K562 (cell line): ENCODE measurements around the gene POU2F3. TPM values are rescaled to one million over a fixed set of nuclear protein-coding genes. Genes with fewer than 3 reads are reported as not detected.
A peak's percentile ranks its signal among the peaks of the same experiment; 100 is the strongest.

Experiments used
- ATAC-seq: fragments of 200-7000 bp; cut with Tn5 transposase; 3 replicates; pipeline ENCODE4 v1.9.1; 2020; ENCODE audit warnings: moderate library complexity
- BruUV-seq: library from RNA; stranded (reverse); fragments of 400-500 nt; replicated peaks from 2 replicates; lab custom pipeline; 2021; lab: Mats Ljungman, UMichigan
- CTCF ChIA-PET: fragments of 300-600 bp; formaldehyde crosslinking; extraction: SDS; loops from one replicate; lab custom pipeline; 2021; ENCODE audit warnings: low intra/inter-chr PET ratio; lab: Yijun Ruan, JAX
- POLR2A ChIA-PET: fragments of 300-600, 350-650 bp; sonication (Branson Sonifier 250); formaldehyde crosslinking; extraction: SDS; loops from one replicate; lab custom pipeline; 2021; ENCODE audit warnings: antibody characterized with exemption, inconsistent platforms; lab: Yijun Ruan, JAX
- DNase-seq, 4 experiments: peaks; one replicate each; pipeline versions ENCODE4 v3.0.0 to v3.0.0-alpha.2; 2011 to 2018; ENCODE audit warnings: low spot score in 3 of 4, mixed read lengths in 3 of 4; ENCODE audit errors: extremely low read depth in 1 of 4
- FAIRE-seq: peaks from 2 replicates; lab custom pipeline; 2011; peaks lifted over from hg19 to GRCh38; lab: Jason Lieb, UNC
- H2AFZ ChIP-seq: 2 replicates; pipeline ENCODE4 v1.6.0; 2011; ENCODE audit warnings: low read depth, low read length, control low read depth, inconsistent platforms
- H3K27ac ChIP-seq: fragments of 200-600 bp; 3 replicates; pipeline ENCODE4 v1.8.0; 2011; ENCODE audit warnings: low read depth, mild to moderate bottlenecking, control low read depth, inconsistent platforms, low read length, moderate library complexity, mixed read lengths; ENCODE audit errors: extremely low read depth
- H3K27me3 ChIP-seq, 2 experiments: fragments of 300-600 bp in 1 of 2; 2 replicates in 1 of 2; 3 replicates in 1 of 2; pipeline versions ENCODE4 v1.6.0 to v1.8.0; 2011; ENCODE audit warnings: inconsistent platforms in 2 of 2, low read length in 2 of 2, mild to moderate bottlenecking in 1 of 2, mixed read lengths in 1 of 2, moderate library complexity in 1 of 2; ENCODE audit not compliant: control insufficient read depth in 2 of 2, insufficient read depth in 2 of 2
- H3K36me3 ChIP-seq: fragments of 300-600 bp; 3 replicates; pipeline ENCODE4 v1.8.0; 2011; ENCODE audit warnings: mild to moderate bottlenecking, low read length, inconsistent platforms; ENCODE audit not compliant: control insufficient read depth, insufficient read depth
- H3K4me1 ChIP-seq, 2 experiments: fragments of 200-600 bp in 1 of 2; replicated peaks in 1 of 2; 2 replicates in 1 of 2; 3 replicates in 1 of 2; pipeline versions ENCODE4 v1.5.1 to v1.8.0; 2011; ENCODE audit warnings: inconsistent platforms in 2 of 2, low read length in 2 of 2, mild to moderate bottlenecking in 1 of 2, mixed read lengths in 1 of 2, moderate library complexity in 1 of 2; ENCODE audit not compliant: control insufficient read depth in 2 of 2, insufficient read depth in 2 of 2
- H3K4me2 ChIP-seq: 2 replicates; pipeline ENCODE4 v1.6.1; 2011; ENCODE audit warnings: low read length, control low read depth, inconsistent platforms, mixed read lengths; ENCODE audit not compliant: insufficient read depth
- H3K4me3 ChIP-seq: fragments of 200-600 bp; sonication (generic), shearing (Covaris generic); 2 replicates; pipeline ENCODE4 v1.5.1; 2016; ENCODE audit warnings: control low read depth, inconsistent platforms
- H3K79me2 ChIP-seq: fragments of 200-600 bp; 3 replicates; pipeline ENCODE4 v1.8.0; 2011; ENCODE audit warnings: low read length, inconsistent platforms; ENCODE audit not compliant: control insufficient read depth, insufficient read depth
- H3K9ac ChIP-seq, 2 experiments: 2 replicates each; pipeline versions ENCODE4 v1.6.0 to v1.6.1; 2011; ENCODE audit warnings: low read depth in 2 of 2, low read length in 2 of 2, control low read depth in 1 of 2, inconsistent platforms in 1 of 2, mild to moderate bottlenecking in 1 of 2, mixed read lengths in 1 of 2; ENCODE audit not compliant: insufficient read depth in 1 of 2
- H3K9me1 ChIP-seq: one replicate; pipeline ENCODE4 v1.6.0; 2011; ENCODE audit warnings: inconsistent platforms, mild to moderate bottlenecking, low read length, moderate library complexity; ENCODE audit not compliant: control insufficient read depth, insufficient read depth
- H3K9me3 ChIP-seq: replicated peaks from 2 replicates; pipeline ENCODE4 v1.5.1; 2011; ENCODE audit warnings: low read depth, low read length, inconsistent platforms; ENCODE audit not compliant: control insufficient read depth, insufficient read depth
- H4K20me1 ChIP-seq: replicated peaks from 2 replicates; pipeline ENCODE4 v1.6.1; 2011; ENCODE audit warnings: low read length, inconsistent platforms, mixed read lengths; ENCODE audit not compliant: control insufficient read depth, insufficient read depth
- ARID1B ChIP-seq: fragments of 450-650 bp; IDR thresholded peaks from 2 replicates; pipeline ENCODE4 v1.6.1; 2016; ENCODE audit warnings: antibody characterized with exemption, mild to moderate bottlenecking, inconsistent platforms
- BACH1 ChIP-seq: fragments of 200-800 bp; sonication (Bioruptor generic); IDR thresholded peaks from 2 replicates; pipeline ENCODE4 v1.6.1; 2016; ENCODE audit warnings: missing genetic modification characterization, missing compliant biosample characterization
- BRCA1 ChIP-seq, 2 experiments: fragments of 450-650 bp in 1 of 2; sonication (generic) in 1 of 2; formaldehyde crosslinking in 1 of 2; IDR thresholded peaks; 2 replicates each; pipeline versions ENCODE4 v1.5.0 to v1.6.1; 2017 to 2020; ENCODE audit warnings: mild to moderate bottlenecking in 1 of 2, missing genetic modification reagents in 1 of 2
- C11orf30 ChIP-seq: fragments of 450-650 bp; IDR thresholded peaks from 2 replicates; pipeline ENCODE4 v1.6.1; 2016; ENCODE audit warnings: low read depth, mild to moderate bottlenecking
- FOSL1 ChIP-seq: fragments of 200-800 bp; sonication (Bioruptor generic); conservative IDR thresholded peaks from 2 replicates; pipeline ENCODE4 v1.6.1; 2016; ENCODE audit warnings: missing genetic modification characterization, missing compliant biosample characterization
- JUND ChIP-seq, 2 experiments: IDR thresholded peaks; 2 replicates in 1 of 2; 3 replicates in 1 of 2; pipeline ENCODE4 v1.6.1; 2011; ENCODE audit warnings: borderline replicate concordance in 2 of 2, low read depth in 2 of 2, low read length in 2 of 2, improper control_type of control experiment in 1 of 2, missing biosample characterization in 1 of 2, missing genetic modification characterization in 1 of 2, missing genetic modification reagents in 1 of 2
- LEF1 ChIP-seq: fragments of 450-650 bp; IDR thresholded peaks from 2 replicates; pipeline ENCODE4 v1.6.1; 2016; ENCODE audit warnings: mild to moderate bottlenecking
- MAFG ChIP-seq: fragments of 450-650 bp; conservative IDR thresholded peaks from 2 replicates; pipeline ENCODE4 v1.6.1; 2016; ENCODE audit warnings: missing genetic modification characterization, missing compliant biosample characterization
- ZNF316 ChIP-seq: fragments of 450-650 bp; IDR thresholded peaks from 2 replicates; pipeline ENCODE4 v1.6.1; 2016
- WGBS: fragments of 100-300 bp; shearing (Covaris generic); methylation state at CpG from one replicate; pipeline ENCODE4 v1.1.6; 2016; ENCODE audit warnings: low coverage, mixed read lengths; ENCODE audit not compliant: insufficient coverage; ENCODE audit errors: missing lambda C conversion rate; 5-methylcytosine and 5-hydroxymethylcytosine counted together
- in situ Hi-C: fragments of 300-500 bp; cut with MboI; formaldehyde crosslinking; loops from 4 replicates; pipeline ENCODE4 v1.15.0; 2018; ENCODE audit warnings: inconsistent platforms, mixed read lengths
- intact Hi-C: fragments of 100-400 bp; cut with micrococcal nuclease; formaldehyde crosslinking; loops from 2 replicates; pipeline ENCODE4 v1.14.2; 2022
- polyA plus RNA-seq, 8 experiments: library from polyadenylated mRNA; depleted of rRNA in 4 of 8; stranded (reverse) in 5 of 8; unstranded in 3 of 8; fragments of >200 nt; fragmentation: Nextera tagmentation in 2 of 8; fragmentation: Illumina TruSeq in 1 of 8; extraction: Ambion mirVana in 2 of 8; extraction: Trizol in 1 of 8; gene quantifications; 2 replicates each; pipeline versions ENCODE4 v1.2.1 to v1.2.3, GENCODE V29; 2011 to 2014; ENCODE audit warnings: inconsistent platforms in 1 of 8, missing spikeins in 1 of 8
- total RNA-seq, 7 experiments: library from RNA; depleted of rRNA in 6 of 7; stranded (reverse); fragments of >200 nt in 6 of 7; fragmentation: Illumina TruSeq in 2 of 7; extraction: Trizol in 2 of 7; gene quantifications; 2 replicates each; pipeline versions ENCODE4 v1.2.1 to v1.2.3, GENCODE V29; 2011 to 2021; ENCODE audit warnings: low replicate concordance in 1 of 7
- TF ChIP-seq, protein P1 (sequence below), 2 experiments: IDR thresholded peaks; 2 replicates each; pipeline ENCODE4 v1.6.1; 2011; ENCODE audit warnings: borderline replicate concordance in 1 of 2, control low read depth in 1 of 2, low read depth in 1 of 2, low read length in 1 of 2, mild to moderate bottlenecking in 1 of 2, mixed read lengths in 1 of 2, moderate library complexity in 1 of 2; ENCODE audit not compliant: insufficient read depth in 1 of 2, insufficient read length in 1 of 2, poor library complexity in 1 of 2, severe bottlenecking in 1 of 2; ENCODE audit errors: extremely low read depth in 1 of 2
- TF ChIP-seq, protein P2 (sequence below), 2 experiments: fragments of 450-650 bp in 1 of 2; sonication (generic) in 1 of 2; formaldehyde crosslinking in 1 of 2; IDR thresholded peaks in 1 of 2; conservative IDR thresholded peaks in 1 of 2; 2 replicates each; pipeline versions ENCODE4 v1.6.1 to v1.8.1; 2016 to 2023; ENCODE audit warnings: mild to moderate bottlenecking in 2 of 2, moderate library complexity in 2 of 2, inconsistent platforms in 1 of 2, missing genetic modification reagents in 1 of 2

The POU2F3 gene
- total and polyA plus RNA-seq, 9 of the 15 experiments (the other 6 are each of a cell fraction or from before 2014, with no cell fraction given), result not detected

DNA sequence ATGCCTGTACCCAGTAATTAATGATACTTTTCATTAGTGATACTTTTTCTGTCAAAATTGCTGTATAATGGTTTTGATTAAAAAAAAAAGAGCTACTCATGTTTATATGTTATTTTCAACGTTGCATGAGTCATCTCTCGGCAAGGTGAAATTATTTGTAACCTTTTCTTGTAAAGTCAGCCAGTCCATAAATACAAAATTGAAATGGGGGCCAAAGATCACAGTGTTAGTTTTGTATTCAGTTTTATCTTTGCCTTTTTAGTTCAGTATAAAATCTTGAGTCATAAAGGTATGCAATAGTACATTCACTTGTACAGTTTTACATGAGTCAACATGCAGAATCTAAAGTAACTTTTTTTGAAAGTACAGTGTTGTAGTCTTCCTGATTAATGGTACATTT is 100.6 kb downstream of the POU2F3 start:
- CTCF ChIA-PET, result interaction anchor here (0.7 kb wide), 1 partner anchor 64 kb away, joined by 3 read pairs; no protein-coding TSS in a partner anchor
- H4K20me1 ChIP-seq, result peaks cover 19% of the 10 kb centered on the region; the same call in 1 of the 2 replicates
- peaks cover 91% of the 10 kb centered on the region for H3K79me2 ChIP-seq
- in situ Hi-C loops (no loop called here), intact Hi-C loops (no loop called here)
- no peak for ATAC-seq
- H3K27ac ChIP-seq, result peak overlapping the region; percentile 84
- no peak for DNase-seq
- H3K4me2 ChIP-seq, result peak overlapping the region; percentile 70
- H3K4me3 ChIP-seq, result peak overlapping the region; percentile 72; the same call in 1 of the 2 replicates
- no peaks in the 10 kb centered on the region for H3K27me3 ChIP-seq
- no peaks in the 10 kb centered on the region for H3K9me1 ChIP-seq
- no TSS peak for BruUV-seq
- peak overlapping the region in 1 of 2 experiments; percentile 62; a peak in 2 of 4 replicates for H3K9ac ChIP-seq
- no peak overlapping the region for H2AFZ ChIP-seq
- H3K9me3 ChIP-seq, result no peaks in the 10 kb centered on the region
- POLR2A ChIA-PET, result interaction anchor here (1.3 to 2.9 kb wide), 2 partner anchors 8 to 73 kb away, joined by 3 to 17 read pairs; no protein-coding TSS in a partner anchor
- no peaks in the 10 kb centered on the region for H3K36me3 ChIP-seq
- 0% methylated on average over 2 of the region's 2 CpGs for WGBS
- peaks cover 17 to 42% of the 10 kb centered on the region in 2 experiments; a peak in 4 of 5 replicates for H3K4me1 ChIP-seq
- TF ChIP-seq LEF1 (no peak), JUND (IDR thresholded peaks at IDR 0.05; ENCODE audit: borderline replicate concordance, low read depth, low read length) (peak; percentile 53; the same call in 1 of the 2 replicates), JUND (tag; IDR thresholded peaks at IDR 0.05; ENCODE audit: borderline replicate concordance, low read depth, low read length) (no peak; the same call in 2 of the 3 replicates), MAFG (tag) (0 out of 2 replicates have a peak, but pooled peaks have one; percentile 14), C11orf30 (peak; percentile 52; the same call in 1 of the 2 replicates), ZNF316 (peak; percentile 78), BACH1 (tag) (peak; percentile 40; the same call in 1 of the 2 replicates), FOSL1 (tag) (peak; percentile 19; the same call in 1 of the 2 replicates), ARID1B (0 out of 2 replicates have a peak, but pooled peaks have one; percentile 4), BRCA1 (IDR thresholded peaks at IDR 0.05) (no peak), BRCA1 (CRISPR knock-in tag; IDR thresholded peaks at IDR 0.05) (no peak)
- TF ChIP-seq, protein P1, sequence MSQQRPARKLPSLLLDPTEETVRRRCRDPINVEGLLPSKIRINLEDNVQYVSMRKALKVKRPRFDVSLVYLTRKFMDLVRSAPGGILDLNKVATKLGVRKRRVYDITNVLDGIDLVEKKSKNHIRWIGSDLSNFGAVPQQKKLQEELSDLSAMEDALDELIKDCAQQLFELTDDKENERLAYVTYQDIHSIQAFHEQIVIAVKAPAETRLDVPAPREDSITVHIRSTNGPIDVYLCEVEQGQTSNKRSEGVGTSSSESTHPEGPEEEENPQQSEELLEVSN (IDR thresholded peaks at IDR 0.05; ENCODE audit: borderline replicate concordance in 1 of 2, extremely low read depth in 1 of 2, insufficient read depth in 1 of 2, insufficient read length in 1 of 2, low read depth in 1 of 2, low read length in 1 of 2, poor library complexity in 1 of 2, severe bottlenecking in 1 of 2), result no peak
- TF ChIP-seq, protein P2, sequence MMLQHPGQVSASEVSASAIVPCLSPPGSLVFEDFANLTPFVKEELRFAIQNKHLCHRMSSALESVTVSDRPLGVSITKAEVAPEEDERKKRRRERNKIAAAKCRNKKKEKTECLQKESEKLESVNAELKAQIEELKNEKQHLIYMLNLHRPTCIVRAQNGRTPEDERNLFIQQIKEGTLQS (IDR thresholded peaks at IDR 0.05), result peak; percentile 82
- TF ChIP-seq, protein P2 (CRISPR knock-in tag; conservative IDR thresholded peaks at IDR 0.05), result no peak
- no peak for FAIRE-seq
